Medulla oblongata (tissue), 1 donor: ENCODE measurements around the gene SACS.

Source experiments
- DNase-seq: peaks from one replicate; pipeline ENCODE4 v3.0.0-alpha.2; 2015; ENCODE audit errors: extremely low spot score

The SACS gene

DNA sequence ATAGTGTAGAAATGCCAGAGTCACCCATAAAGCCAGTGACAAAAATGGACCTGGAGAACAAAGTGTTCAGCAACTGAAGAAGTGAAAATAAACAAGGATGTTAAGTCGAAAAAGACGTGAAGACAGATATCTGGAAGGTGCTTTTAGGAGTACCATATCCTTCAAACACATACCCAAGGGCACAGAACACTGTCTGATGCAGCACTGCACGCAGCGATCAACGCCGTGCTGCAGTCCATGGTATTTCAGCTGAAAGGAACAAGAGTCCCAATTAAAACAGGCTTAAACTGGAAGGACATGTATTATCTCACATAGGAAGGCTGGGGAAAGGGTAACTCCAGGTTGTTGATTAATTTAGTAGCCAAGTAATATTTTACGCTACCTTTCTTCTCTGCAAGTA lies 144.5 kb downstream of the SACS start:
- no peak for DNase-seq

GRCh38 chr13:23288564-23288963 lies 144.9 kb downstream of the SACS start:
- no peak for DNase-seq

DNA sequence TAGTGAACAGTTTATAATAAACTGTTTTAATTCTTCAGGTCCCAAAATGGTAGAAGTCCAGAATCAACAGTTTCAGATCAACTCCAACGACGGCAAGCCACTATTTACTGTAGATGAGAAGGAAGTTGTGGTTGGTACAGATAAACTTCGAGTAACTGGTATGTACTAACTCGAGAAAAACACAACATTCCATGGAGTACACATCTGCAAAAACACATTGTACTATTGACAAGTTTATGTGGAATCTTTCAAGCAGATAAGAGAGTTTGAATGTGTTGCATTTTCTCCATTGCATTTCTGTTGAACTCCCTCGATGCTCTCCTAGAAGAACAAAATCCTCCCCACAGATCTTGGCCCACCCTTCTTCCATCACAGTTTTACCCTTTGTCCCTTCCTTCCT lies 154.2 kb downstream of the SACS start:
- no peak for DNase-seq
